K562 (cell line): ENCODE data around the gene ELF2. TPM values are rescaled to one million over a fixed set of nuclear protein-coding genes. Genes with fewer than 3 reads are reported as not detected.

Source experiments
- CSDE1 ChIP-seq, 2 experiments: fragments of 450-650 bp; IDR thresholded peaks; 2 replicates each; pipeline ENCODE4 v1.6.1; 2016; ENCODE audit warnings: mild to moderate bottlenecking in 1 of 2
- DACH1 ChIP-seq: fragments of 450-650 bp; IDR thresholded peaks from 2 replicates; pipeline ENCODE4 v1.6.1; 2018; ENCODE audit not compliant: partially characterized antibody
- E2F3 ChIP-seq: fragments of 250-450 bp; sonication (Bioruptor Pico); IDR thresholded peaks from 2 replicates; pipeline ENCODE4 v1.4.0; 2020; ENCODE audit warnings: mild to moderate bottlenecking
- E4F1 ChIP-seq: fragments of 250-450 bp; sonication (Bioruptor Pico); IDR thresholded peaks from 2 replicates; pipeline ENCODE4 v1.5.0; 2021; ENCODE audit warnings: mild to moderate bottlenecking, borderline replicate concordance
- FOS ChIP-seq: IDR thresholded peaks from 3 replicates; pipeline ENCODE4 v1.6.1; 2011; ENCODE audit not compliant: insufficient read length; ENCODE audit errors: extremely low read depth
- FOXM1 ChIP-seq, 2 experiments: fragments of 450-650 bp in 1 of 2; sonication (generic) in 1 of 2; formaldehyde crosslinking in 1 of 2; IDR thresholded peaks; 2 replicates each; pipeline versions ENCODE4 v1.6.1 to v1.9.0; 2017 to 2022; ENCODE audit warnings: low read depth in 2 of 2, mild to moderate bottlenecking in 2 of 2, missing genetic modification reagents in 1 of 2, moderate library complexity in 1 of 2
- HINFP ChIP-seq: fragments of 450-650 bp; conservative IDR thresholded peaks from 2 replicates; pipeline ENCODE4 v1.6.1; 2016; ENCODE audit warnings: missing genetic modification characterization, low read depth, mild to moderate bottlenecking, control low read depth, missing compliant biosample characterization
- KDM4B ChIP-seq, 2 experiments: fragments of 450-650 bp in 1 of 2; sonication (generic) in 1 of 2; IDR thresholded peaks; 2 replicates each; pipeline ENCODE4 v1.6.1; 2016 to 2017; ENCODE audit warnings: borderline replicate concordance in 2 of 2, antibody characterized with exemption in 1 of 2, low read depth in 1 of 2, mild to moderate bottlenecking in 1 of 2
- NFATC3 ChIP-seq: fragments of 450-650 bp; IDR thresholded peaks from 2 replicates; pipeline ENCODE4 v1.6.1; 2017; ENCODE audit warnings: mild to moderate bottlenecking
- POLR2AphosphoS2 ChIP-seq: IDR thresholded peaks from 2 replicates; pipeline ENCODE4 v1.6.1; 2012; ENCODE audit warnings: low read length, improper control_type of control experiment
- ZBTB11 ChIP-seq, 3 experiments: fragments of 200-800 bp in 1 of 3; fragments of 250-450 bp in 1 of 3; fragments of 450-650 bp in 1 of 3; sonication (Bioruptor Pico) in 1 of 3; sonication (Bioruptor generic) in 1 of 3; formaldehyde crosslinking in 1 of 3; IDR thresholded peaks; 2 replicates each; pipeline versions ENCODE4 v1.6.1 to v1.8.0; 2016 to 2022; ENCODE audit warnings: mild to moderate bottlenecking in 2 of 3, missing genetic modification characterization in 2 of 3, missing compliant biosample characterization in 1 of 3, moderate library complexity in 1 of 3
- ZMIZ1 ChIP-seq, 2 experiments: fragments of 150-350 bp in 1 of 2; IDR thresholded peaks; 2 replicates each; pipeline ENCODE4 v1.6.1; 2012 to 2016; ENCODE audit warnings: low read depth in 2 of 2, low read length in 2 of 2, mild to moderate bottlenecking in 1 of 2, moderate library complexity in 1 of 2
- ZNF511 ChIP-seq: sonication (generic); formaldehyde crosslinking; IDR thresholded peaks from 2 replicates; pipeline ENCODE4 v1.8.0; 2022; ENCODE audit warnings: mild to moderate bottlenecking, missing genetic modification reagents
- polyA plus RNA-seq, 8 experiments: library from polyadenylated mRNA; depleted of rRNA in 4 of 8; stranded (reverse) in 5 of 8; unstranded in 3 of 8; fragments of >200 nt; fragmentation: Nextera tagmentation in 2 of 8; fragmentation: Illumina TruSeq in 1 of 8; extraction: Ambion mirVana in 2 of 8; extraction: Trizol in 1 of 8; gene quantifications; 2 replicates each; pipeline versions ENCODE4 v1.2.1 to v1.2.3, GENCODE V29; 2011 to 2014; ENCODE audit warnings: inconsistent platforms in 1 of 8, missing spikeins in 1 of 8
- total RNA-seq, 7 experiments: library from RNA; depleted of rRNA in 6 of 7; stranded (reverse); fragments of >200 nt in 6 of 7; fragmentation: Illumina TruSeq in 2 of 7; extraction: Trizol in 2 of 7; gene quantifications; 2 replicates each; pipeline versions ENCODE4 v1.2.1 to v1.2.3, GENCODE V29; 2011 to 2021; ENCODE audit warnings: low replicate concordance in 1 of 7

ELF2 gene
- total and polyA plus RNA-seq, 9 of the 15 experiments (the other 6 are each of a cell fraction or from before 2014, with no cell fraction given): 9.4 to 58.7 (median 41.6) TPM

GRCh38 chr4:139083956-139084803, 92.8 kb downstream of the ELF2 start (continued):
- TF ChIP-seq ZBTB11 (CRISPR knock-in tag; IDR thresholded peaks at IDR 0.05) (peak in 2 of 3 experiments; percentile 4 to 88; a peak in 3 of 6 replicates), CSDE1 (IDR thresholded peaks at IDR 0.05) (no peak), DACH1 (no peak), HINFP (tag) (no peak), ZNF511 (CRISPR knock-in tag) (peak; percentile 68; the same call in 1 of the 2 replicates), E2F3 (CRISPR knock-in tag) (no peak), POLR2AphosphoS2 (no peak; the same call in 1 of the 2 replicates), E4F1 (CRISPR knock-in tag) (no peak), KDM4B (IDR thresholded peaks at IDR 0.05; ENCODE audit: borderline replicate concordance in 2 of 2, low read depth in 1 of 2) (peak in 1 of 2 experiments; percentile 45; a peak in 1 of 4 replicates), FOS (no peak), FOXM1 (IDR thresholded peaks at IDR 0.05; ENCODE audit: low read depth) (no peak), FOXM1 (CRISPR knock-in tag; IDR thresholded peaks at IDR 0.05; ENCODE audit: low read depth) (peak; percentile 45; the same call in 1 of the 2 replicates), ZMIZ1 (IDR thresholded peaks at IDR 0.05; ENCODE audit: low read depth in 2 of 2, low read length in 2 of 2) (0 out of 4 replicates have a peak, but pooled peaks of 1 of the 2 experiments have one; percentile 8), NFATC3 (no peak)
